Naive thymus-derived CD4-positive, alpha-beta T cell (primary cell): ENCODE results near the gene DUOXA1. TPM values are rescaled to one million over a fixed set of nuclear protein-coding genes. Genes with fewer than 3 reads are reported as not detected.
"Not testable (repeated sequence)": the region's sequence is repeated elsewhere in the genome, so short reads cannot be mapped to it uniquely, and the experiment has no call there.

Experiments
- ATAC-seq: fragments of 150-1000 bp; cut with Tn5 transposase; 2 replicates; pipeline ENCODE4 v1.10.0; 2021; ENCODE audit warnings: mild to moderate bottlenecking, moderate library complexity
- CTCF ChIA-PET: fragments of 350-600 bp; sonication (Branson Sonifier 250); formaldehyde crosslinking; loops from one replicate; lab custom pipeline; 2021; ENCODE audit warnings: antibody characterized with exemption; lab: Charles Lee
- POLR2A ChIA-PET: fragments of 350-600 bp; sonication (Branson Sonifier 250); formaldehyde crosslinking; loops from one replicate; lab custom pipeline; 2021; ENCODE audit warnings: antibody characterized with exemption, inconsistent platforms; lab: Charles Lee
- DNase-seq, 9 donors: peaks; one replicate each; pipeline versions ENCODE4 v3.0.0 to v3.0.0-alpha.2; 2020 to 2022; ENCODE audit warnings: mixed read lengths in 1 of 9
- H3K27ac ChIP-seq: one replicate; pipeline ENCODE4 v1.7.0; 2013; ENCODE audit warnings: mild to moderate bottlenecking, low read depth, low read length, moderate library complexity
- H3K27me3 ChIP-seq, 2 donors: one replicate each; pipeline ENCODE4 v1.7.0; 2013; ENCODE audit warnings: low read length in 2 of 2, mild to moderate bottlenecking in 2 of 2, moderate library complexity in 2 of 2; ENCODE audit not compliant: control insufficient read depth in 2 of 2, insufficient read depth in 2 of 2
- H3K36me3 ChIP-seq, 3 experiments: 1 replicate in 2 of 3; 2 replicates in 1 of 3; pipeline ENCODE4 v1.7.0; 2013; ENCODE audit warnings: low read length in 3 of 3, mild to moderate bottlenecking in 3 of 3, moderate library complexity in 1 of 3; ENCODE audit not compliant: insufficient read depth in 3 of 3, control insufficient read depth in 2 of 3
- H3K4me1 ChIP-seq, 2 donors: one replicate each; pipeline ENCODE4 v1.7.0; 2013; ENCODE audit warnings: low read length in 2 of 2, mild to moderate bottlenecking in 2 of 2, moderate library complexity in 1 of 2; ENCODE audit not compliant: control insufficient read depth in 2 of 2, insufficient read depth in 2 of 2
- H3K4me3 ChIP-seq: 2 replicates; pipeline ENCODE4 v1.7.0; 2013; ENCODE audit warnings: mild to moderate bottlenecking, low read length
- H3K9me3 ChIP-seq, 3 experiments: 1 replicate in 2 of 3; 2 replicates in 1 of 3; pipeline ENCODE4 v1.7.0; 2013; ENCODE audit warnings: low read length in 3 of 3; ENCODE audit not compliant: control insufficient read depth in 2 of 3
- H3K27ac Mint-ChIP-seq, 9 donors: one replicate each; pipeline ENCODE4 v1.8.0; 2020 to 2022; ENCODE audit warnings: mixed read lengths in 9 of 9, mild to moderate bottlenecking in 8 of 9, moderate library complexity in 5 of 9, inconsistent platforms in 2 of 9
- H3K27me3 Mint-ChIP-seq, 5 donors: one replicate each; pipeline ENCODE4 v1.8.0; 2021 to 2022; ENCODE audit warnings: mixed read lengths in 5 of 5, mild to moderate bottlenecking in 1 of 5
- H3K36me3 Mint-ChIP-seq, 5 donors: one replicate each; pipeline ENCODE4 v1.8.0; 2020 to 2022; ENCODE audit warnings: mixed read lengths in 5 of 5, mild to moderate bottlenecking in 3 of 5, inconsistent platforms in 1 of 5
- H3K4me1 Mint-ChIP-seq, 7 donors: one replicate each; pipeline ENCODE4 v1.8.0; 2020 to 2022; ENCODE audit warnings: mixed read lengths in 7 of 7, mild to moderate bottlenecking in 3 of 7, inconsistent platforms in 1 of 7
- H3K4me3 Mint-ChIP-seq, 10 donors: one replicate each; pipeline ENCODE4 v1.8.0; 2020 to 2022; ENCODE audit warnings: mild to moderate bottlenecking in 10 of 10, mixed read lengths in 10 of 10, moderate library complexity in 6 of 10, inconsistent platforms in 2 of 10
- H3K9me3 Mint-ChIP-seq, 11 donors: one replicate each; pipeline ENCODE4 v1.8.0; 2020 to 2022; ENCODE audit warnings: mixed read lengths in 11 of 11, mild to moderate bottlenecking in 4 of 11, inconsistent platforms in 1 of 11, moderate library complexity in 1 of 11
- intact Hi-C, 2 donors: fragments of 100-400 bp; cut with micrococcal nuclease; formaldehyde crosslinking; loops; one replicate each; pipeline ENCODE4 v1.15.1; 2023
- polyA plus RNA-seq, 2 donors: library from polyadenylated mRNA; unstranded; fragments of 300-500 nt; fragmentation: Illumina TruSeq; gene quantifications; one replicate each; pipeline ENCODE4 v1.2.3, GENCODE V29; 2021
- total RNA-seq, 6 experiments: library from RNA in 5 of 6; stranded (reverse) in 5 of 6; gene quantifications; 1 replicate in 5 of 6; 2 replicates in 1 of 6; pipeline ENCODE4 v1.2.3 and lab custom pipeline; 2021 to 2026

The DUOXA1 gene
- total and polyA plus RNA-seq, 7 experiments from 2014 or later, result 0.22 to 0.51 (median 0.49) TPM; not detected in 4

- Histone ChIP-seq H3K27me3 (peaks cover 4 to 24% of the 10 kb centered on the region in 2 donors), H3K27ac (no peak overlapping the region), H3K9me3 (no peaks in the 10 kb centered on the region), H3K4me1 (peaks cover 0 to 31% of the 10 kb centered on the region in 2 donors), H3K36me3 (no peaks in the 10 kb centered on the region), H3K4me3 (no peak overlapping the region)
- Mint-ChIP-seq H3K9me3 (no peaks in the 10 kb centered on the region), H3K27ac (no peak overlapping the region), H3K4me1 (peaks cover 13 to 35% (median 24%) of the 10 kb centered on the region in 7 donors), H3K36me3 (peaks cover 0 to 2% (median 0%) of the 10 kb centered on the region in 5 donors), H3K27me3 (peaks cover 51 to 64% (median 63%) of the 10 kb centered on the region in 5 donors), H3K4me3 (peak overlapping the region in 5 of 10 donors; percentile 30 to 52 (median 41))
- intact Hi-C loops, result no loop called here
- ChIA-PET POLR2A (no interaction called here), CTCF (no interaction called here)
- DNase-seq, result no peak
- no peak for ATAC-seq
Measured at GRCh38 chr15:45110256-45110820, 19.3 kb downstream of the DUOXA1 start.

- peaks cover 0 to 13% of the 10 kb centered on the region in 2 donors for H3K4me1 ChIP-seq
- Mint-ChIP-seq H3K4me3 (no peak overlapping the region), H3K36me3 (no peaks in the 10 kb centered on the region), H3K4me1 (peaks cover 8 to 17% (median 10%) of the 10 kb centered on the region in 7 donors), H3K27me3 (peaks cover 39 to 46% (median 42%) of the 10 kb centered on the region in 5 donors), H3K27ac (no peak overlapping the region), H3K9me3 (no peaks in the 10 kb centered on the region)
- ATAC-seq, result no peak
- intact Hi-C loops, result no loop called here
- no peaks in the 10 kb centered on the region for H3K36me3 ChIP-seq
- ChIA-PET POLR2A (no interaction called here), CTCF (interaction anchor here (1.9 kb wide), 1 partner anchor 10 kb away, joined by 6 read pairs; no protein-coding TSS in a partner anchor)
- peaks cover 0 to 10% of the 10 kb centered on the region in 2 donors for H3K27me3 ChIP-seq
- DNase-seq, result no peak
- no peak overlapping the region for H3K27ac ChIP-seq
- H3K4me3 ChIP-seq, result no peak overlapping the region
- no peaks in the 10 kb centered on the region for H3K9me3 ChIP-seq
Measured at GRCh38 chr15:45107941-45108630, 21.6 kb downstream of the DUOXA1 start.

GRCh38 chr15:45106002-45106790 is 23.5 kb downstream of the DUOXA1 start:
- no peak for DNase-seq
- intact Hi-C loops, result no loop called here
- no peak overlapping the region for H3K4me3 ChIP-seq
- H3K27me3 ChIP-seq, result no peaks in the 10 kb centered on the region
- Mint-ChIP-seq H3K27me3 (peaks cover 25 to 37% (median 34%) of the 10 kb centered on the region in 5 donors), H3K36me3 (no peaks in the 10 kb centered on the region), H3K27ac (no peak overlapping the region), H3K4me1 (peaks cover 0 to 4% (median 0%) of the 10 kb centered on the region in 7 donors), H3K4me3 (no peak overlapping the region), H3K9me3 (no peaks in the 10 kb centered on the region)
- ChIA-PET POLR2A (no interaction called here), CTCF (interaction anchor here (1.1 kb wide), 1 partner anchor 12 kb away, joined by 5 read pairs; no protein-coding TSS in a partner anchor)
- no peaks in the 10 kb centered on the region for H3K4me1 ChIP-seq
- H3K36me3 ChIP-seq, result no peaks in the 10 kb centered on the region
- H3K27ac ChIP-seq, result no peak overlapping the region
- ATAC-seq, result no peak
- no peaks in the 10 kb centered on the region for H3K9me3 ChIP-seq

- no peak overlapping the region for H3K4me3 Mint-ChIP-seq
- Histone ChIP-seq H3K36me3 (no peaks in the 10 kb centered on the region), H3K27ac (no peak overlapping the region), H3K4me1 (no peaks in the 10 kb centered on the region), H3K27me3 (no peaks in the 10 kb centered on the region), H3K4me3 (no peak overlapping the region), H3K9me3 (no peaks in the 10 kb centered on the region)
- H3K9me3 Mint-ChIP-seq, result no peaks in the 10 kb centered on the region
- no peaks in the 10 kb centered on the region for H3K36me3 Mint-ChIP-seq
- no peak for DNase-seq
- peaks cover 24 to 40% (median 33%) of the 10 kb centered on the region in 5 donors for H3K27me3 Mint-ChIP-seq
- CTCF ChIA-PET, result interaction anchor here (1.1 kb wide), 1 partner anchor 12 kb away, joined by 5 read pairs; no protein-coding TSS in a partner anchor
- no peak overlapping the region for H3K27ac Mint-ChIP-seq
- intact Hi-C loops, result no loop called here
- POLR2A ChIA-PET, result no interaction called here
- ATAC-seq, result no peak
- peaks cover 0 to 4% (median 0%) of the 10 kb centered on the region in 7 donors for H3K4me1 Mint-ChIP-seq
Measured at GRCh38 chr15:45105586-45105985, 24.1 kb downstream of the DUOXA1 start.

- H3K4me1 ChIP-seq, DNase-seq, intact Hi-C loops, H3K4me3 Mint-ChIP-seq, H3K27ac Mint-ChIP-seq, H3K36me3 Mint-ChIP-seq, H3K36me3 ChIP-seq, ATAC-seq, H3K9me3 Mint-ChIP-seq, H3K9me3 ChIP-seq, H3K4me1 Mint-ChIP-seq, H3K27me3 ChIP-seq, CTCF ChIA-PET, POLR2A ChIA-PET, H3K4me3 ChIP-seq, H3K27ac ChIP-seq: not testable (repeated sequence)
- peaks cover 10 to 35% (median 19%) of the 10 kb centered on the region in 5 donors for H3K27me3 Mint-ChIP-seq
Measured at GRCh38 chr15:45104170-45104569, 25.5 kb downstream of the DUOXA1 start.

- ChIA-PET POLR2A (no interaction called here), CTCF (no interaction called here)
- Mint-ChIP-seq H3K4me1 (no peaks in the 10 kb centered on the region), H3K27ac (no peak overlapping the region), H3K4me3 (no peak overlapping the region), H3K27me3 (peaks cover 3 to 25% (median 11%) of the 10 kb centered on the region in 5 donors), H3K36me3 (no peaks in the 10 kb centered on the region), H3K9me3 (no peaks in the 10 kb centered on the region)
- Histone ChIP-seq H3K4me3 (no peak overlapping the region), H3K4me1 (no peaks in the 10 kb centered on the region), H3K27me3 (no peaks in the 10 kb centered on the region), H3K9me3 (no peaks in the 10 kb centered on the region), H3K27ac (no peak overlapping the region), H3K36me3 (no peaks in the 10 kb centered on the region)
- no peak for ATAC-seq
- intact Hi-C loops, result no loop called here
- DNase-seq, result no peak
Measured at GRCh38 chr15:45102226-45102625, 27.5 kb downstream of the DUOXA1 start.
